Measurements from ENCODE around the gene CISH. TPM values are rescaled to one million over a fixed set of nuclear protein-coding genes. Genes with fewer than 3 reads are reported as not detected.

Gene CISH
- total RNA-seq, 1 experiment from 2014 or later: 1.7 TPM

GRCh38 chr3:50586763-50587070, 24.9 kb downstream of the CISH start:
- Histone ChIP-seq H2AFZ (ENCODE audit: low read length) (no peak overlapping the region), H2AK5ac (ENCODE audit: insufficient read length, low read length) (no peak overlapping the region), H3K14ac (ENCODE audit: insufficient read depth, low read length) (no peak overlapping the region), H4K20me1 (ENCODE audit: control insufficient read depth, insufficient read depth, insufficient read length) (no peaks in the 10 kb centered on the region), H4K5ac (ENCODE audit: insufficient read length, low read depth, low read length) (no peak overlapping the region), H2BK120ac (ENCODE audit: low read depth, low read length, poor library complexity, severe bottlenecking) (no peak overlapping the region), H3T11ph (ENCODE audit: low read length) (no peak overlapping the region), H2BK15ac (ENCODE audit: low read depth, low read length) (no peak overlapping the region), H3K9me3 (ENCODE audit: control insufficient read depth, low read depth, low read length) (no peaks in the 10 kb centered on the region), H3K27ac (ENCODE audit: insufficient read length, low read depth, low read length) (no peak overlapping the region), H2BK12ac (ENCODE audit: insufficient read length, low read depth, low read length) (no peak overlapping the region), H2BK5ac (ENCODE audit: insufficient read length, low read length) (no peak overlapping the region), H3K23me2 (ENCODE audit: insufficient read length, low read depth, low read length, poor library complexity, severe bottlenecking) (no peaks in the 10 kb centered on the region), H3K4me2 (ENCODE audit: insufficient read depth, insufficient read length, low read length) (no peak overlapping the region), H4K8ac (replicated peaks; ENCODE audit: insufficient read length, low read depth, low read length) (no peak overlapping the region), H3K9ac (ENCODE audit: extremely low read depth, insufficient read length, low read length) (no peak overlapping the region), H3K79me1 (ENCODE audit: insufficient read depth, low read depth, low read length, poor library complexity, severe bottlenecking) (no peaks in the 10 kb centered on the region), H3K4ac (ENCODE audit: low read depth, low read length) (no peak overlapping the region), H3K23ac (ENCODE audit: insufficient read length, low read depth, low read length) (no peak overlapping the region), H3K18ac (ENCODE audit: insufficient read length, low read depth, low read length) (no peak overlapping the region), H3K4me1 (ENCODE audit: insufficient read depth, low read length) (no peaks in the 10 kb centered on the region), H4K91ac (ENCODE audit: insufficient read length, low read depth, low read length) (no peak overlapping the region), H3K56ac (ENCODE audit: insufficient read length, low read depth, low read length) (no peak overlapping the region), H3K27me3 (ENCODE audit: insufficient read depth, low read length) (no peaks in the 10 kb centered on the region), H3K79me2 (ENCODE audit: insufficient read depth, low read length) (no peaks in the 10 kb centered on the region), H2BK20ac (ENCODE audit: low read depth, low read length, poor library complexity, severe bottlenecking) (no peak overlapping the region)
- no peak overlapping the region for H3K4me3 Mint-ChIP-seq
- no peak for DNase-seq
- peaks cover 0 to 3% of the 10 kb centered on the region in 2 experiments; a peak in 2 of 4 replicates for H3K4me1 Mint-ChIP-seq
- H3K27ac Mint-ChIP-seq: no peak overlapping the region
- WGBS (ENCODE audit: extremely low coverage, insufficient read length, low lambda C conversion rate): no CpG with 5 or more reads among the region's 3 CpGs
- H3K36me3 Mint-ChIP-seq (ENCODE audit: insufficient read depth in 1 of 3, low read depth in 3 of 3): peaks cover 0 to 7% (median 4%) of the 10 kb centered on the region in 3 experiments; a peak in 3 of 7 replicates
- H3K27me3 Mint-ChIP-seq (ENCODE audit: low read depth): peaks cover 10% of the 10 kb centered on the region
- no peaks in the 10 kb centered on the region for H3K9me3 Mint-ChIP-seq
- TF ChIP-seq CTCF (conservative IDR thresholded peaks at IDR 0.05): no peak

All from H9 (cell line).